Coronary artery (tissue), 2 donors: Measurements from ENCODE around the gene P2RY8.
"Not testable (repeated sequence)": the region's sequence is repeated elsewhere in the genome, so short reads cannot be mapped to it uniquely, and the experiment has no call there.

ENCODE experiments used
- DNase-seq: peaks from one replicate; pipeline ENCODE4 v3.0.0-alpha.2; 2017; ENCODE audit warnings: low spot score
- H3K27ac ChIP-seq, 2 donors: fragments of 200-600 bp; sonication (generic); one replicate each; pipeline ENCODE4 v1.5.1; 2016 to 2019
- H3K4me3 ChIP-seq: fragments of 200-600 bp; sonication (generic); 2 replicates; pipeline ENCODE4 v1.5.1; 2016; ENCODE audit warnings: mild to moderate bottlenecking, moderate library complexity
- TF ChIP-seq, protein P1 (sequence below): fragments of 200-600 bp; sonication (generic); IDR thresholded peaks from one replicate; pipeline ENCODE4 v1.5.1; 2019; ENCODE audit warnings: antibody characterized with exemption

The P2RY8 gene

DNA sequence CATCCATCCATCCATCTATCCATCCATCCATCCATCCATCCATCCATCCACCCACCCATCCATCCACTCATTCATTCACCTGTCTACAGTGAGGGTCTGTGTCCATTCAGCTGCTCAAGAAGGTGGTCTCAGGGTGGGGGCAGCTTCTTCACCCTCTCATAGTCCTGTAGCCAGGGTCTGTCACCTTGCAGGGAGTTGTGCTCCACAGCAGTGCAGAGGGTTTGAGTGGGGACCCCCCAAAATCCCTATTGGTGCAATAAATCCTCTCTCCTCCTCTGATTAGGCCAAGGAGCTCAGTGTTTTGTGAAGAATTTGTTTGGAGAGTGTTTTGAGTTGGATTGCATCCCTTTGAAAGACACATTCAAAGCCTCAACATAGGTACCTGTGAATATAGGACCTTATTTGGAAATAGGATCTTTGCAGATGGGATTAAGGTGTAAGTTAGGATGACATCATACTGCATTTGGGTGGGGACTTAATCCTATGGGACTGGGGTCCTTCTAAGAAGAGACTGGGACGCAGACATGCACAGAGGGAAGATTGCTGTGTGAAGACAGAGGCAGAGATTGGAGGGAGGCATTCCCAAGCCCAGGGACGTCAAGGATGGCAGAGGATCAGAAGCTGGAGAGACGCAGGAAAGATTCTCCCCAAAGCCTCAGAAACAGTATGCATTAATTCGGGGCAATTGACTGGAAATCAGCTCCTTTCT, 12.0 kb downstream of the P2RY8 start:
- TF ChIP-seq, protein P1, sequence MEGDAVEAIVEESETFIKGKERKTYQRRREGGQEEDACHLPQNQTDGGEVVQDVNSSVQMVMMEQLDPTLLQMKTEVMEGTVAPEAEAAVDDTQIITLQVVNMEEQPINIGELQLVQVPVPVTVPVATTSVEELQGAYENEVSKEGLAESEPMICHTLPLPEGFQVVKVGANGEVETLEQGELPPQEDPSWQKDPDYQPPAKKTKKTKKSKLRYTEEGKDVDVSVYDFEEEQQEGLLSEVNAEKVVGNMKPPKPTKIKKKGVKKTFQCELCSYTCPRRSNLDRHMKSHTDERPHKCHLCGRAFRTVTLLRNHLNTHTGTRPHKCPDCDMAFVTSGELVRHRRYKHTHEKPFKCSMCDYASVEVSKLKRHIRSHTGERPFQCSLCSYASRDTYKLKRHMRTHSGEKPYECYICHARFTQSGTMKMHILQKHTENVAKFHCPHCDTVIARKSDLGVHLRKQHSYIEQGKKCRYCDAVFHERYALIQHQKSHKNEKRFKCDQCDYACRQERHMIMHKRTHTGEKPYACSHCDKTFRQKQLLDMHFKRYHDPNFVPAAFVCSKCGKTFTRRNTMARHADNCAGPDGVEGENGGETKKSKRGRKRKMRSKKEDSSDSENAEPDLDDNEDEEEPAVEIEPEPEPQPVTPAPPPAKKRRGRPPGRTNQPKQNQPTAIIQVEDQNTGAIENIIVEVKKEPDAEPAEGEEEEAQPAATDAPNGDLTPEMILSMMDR, result no peak
- H3K27ac ChIP-seq, result no peak overlapping the region
- no peak overlapping the region for H3K4me3 ChIP-seq
- no peak for DNase-seq

DNA sequence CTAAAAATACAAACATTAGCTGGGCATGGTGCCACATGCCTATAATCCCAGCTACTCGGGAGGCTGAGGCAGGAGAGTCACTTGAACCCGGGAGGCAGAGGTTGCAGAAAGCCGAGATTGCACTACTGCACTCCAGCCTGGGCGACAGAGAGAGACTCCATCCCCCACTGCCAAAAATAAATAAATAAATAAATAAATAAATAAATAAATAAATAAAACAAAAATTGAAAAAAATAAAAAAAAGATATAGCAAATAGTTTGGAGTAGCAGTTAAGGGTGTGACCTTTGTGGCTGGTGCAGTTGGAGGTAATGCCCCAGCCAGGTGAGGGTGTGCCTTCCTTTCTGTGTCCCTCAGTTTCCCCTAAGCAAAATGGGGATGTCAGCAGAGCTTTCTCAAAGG, 14.1 kb downstream of the P2RY8 start:
- H3K27ac ChIP-seq, H3K4me3 ChIP-seq, DNase-seq: not testable (repeated sequence)

DNA sequence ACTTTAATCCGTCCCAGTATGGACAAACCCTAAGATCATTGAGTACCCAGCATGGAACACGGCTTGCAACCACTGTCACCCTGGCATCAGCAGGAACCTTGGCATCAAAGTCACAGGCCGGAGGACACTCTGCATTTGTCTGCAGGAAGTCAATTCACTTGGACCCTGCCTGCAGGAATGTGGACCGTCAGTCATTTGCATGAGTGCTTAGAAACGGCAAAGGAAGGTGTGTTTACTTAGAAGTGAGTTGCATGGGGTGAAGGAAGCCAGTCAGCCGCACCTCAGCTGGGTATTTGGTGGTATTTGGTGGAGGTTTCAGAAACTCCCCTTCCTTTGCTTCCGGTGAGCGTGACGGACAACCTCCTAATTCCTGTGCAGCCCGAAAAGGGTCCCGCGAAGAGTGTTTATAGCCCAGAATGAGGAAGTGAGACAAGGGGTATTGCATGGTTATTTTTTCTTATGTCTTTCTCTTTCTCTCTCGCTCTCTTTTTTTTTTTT, 15.5 kb downstream of the P2RY8 start:
- DNase-seq, result no peak
- Histone ChIP-seq H3K4me3 (no peak overlapping the region), H3K27ac (no peak overlapping the region)
- TF ChIP-seq, protein P1, result no peak

DNA sequence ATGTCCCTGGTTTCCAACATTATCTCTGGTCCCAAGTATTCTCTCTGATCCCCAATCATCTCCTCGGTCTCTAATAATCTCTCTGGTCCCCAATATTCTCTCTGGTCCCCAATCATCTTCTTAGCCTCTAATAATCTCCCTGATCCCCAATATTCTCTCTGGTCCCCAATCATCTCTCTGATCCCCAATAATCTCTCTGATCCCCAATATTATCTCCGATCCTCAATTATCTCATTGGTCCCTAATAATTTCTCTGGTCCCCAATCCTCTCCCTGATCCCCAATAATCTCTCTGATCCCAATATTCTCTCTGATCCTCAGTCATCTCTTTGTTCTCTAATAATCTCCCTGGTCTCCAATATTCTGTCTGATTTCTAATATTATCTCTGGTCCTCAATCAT, 16.6 kb downstream of the P2RY8 start:
- TF ChIP-seq, protein P1, result no peak
- Histone ChIP-seq H3K4me3 (no peak overlapping the region), H3K27ac (no peak overlapping the region)
- no peak for DNase-seq

DNA sequence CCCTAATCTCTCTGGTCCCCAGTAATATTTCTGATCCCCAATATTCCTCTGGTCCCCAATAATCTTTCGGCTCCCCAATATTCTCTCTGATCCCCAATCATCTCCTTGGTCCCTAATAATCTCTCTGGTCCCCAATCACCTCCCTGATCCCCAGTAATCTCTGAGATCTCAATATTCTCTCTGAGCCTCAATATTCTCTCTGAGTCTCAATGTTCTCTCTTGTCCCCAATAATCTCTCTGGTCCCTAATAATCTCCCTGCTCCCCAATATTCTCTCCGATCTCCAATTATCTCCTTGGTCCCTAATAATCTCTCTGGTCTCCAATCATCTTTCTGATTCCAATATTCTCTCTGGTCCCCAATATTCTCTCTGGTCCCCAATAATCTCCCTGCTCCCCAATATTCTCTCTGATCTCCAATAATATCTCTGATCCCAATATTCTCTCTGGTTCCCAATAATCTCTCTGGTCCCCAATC, 17.9 kb downstream of the P2RY8 start:
- TF ChIP-seq, protein P1, result no peak
- DNase-seq, result no peak
- no peak overlapping the region for H3K27ac ChIP-seq
- H3K4me3 ChIP-seq, result no peak overlapping the region

DNA sequence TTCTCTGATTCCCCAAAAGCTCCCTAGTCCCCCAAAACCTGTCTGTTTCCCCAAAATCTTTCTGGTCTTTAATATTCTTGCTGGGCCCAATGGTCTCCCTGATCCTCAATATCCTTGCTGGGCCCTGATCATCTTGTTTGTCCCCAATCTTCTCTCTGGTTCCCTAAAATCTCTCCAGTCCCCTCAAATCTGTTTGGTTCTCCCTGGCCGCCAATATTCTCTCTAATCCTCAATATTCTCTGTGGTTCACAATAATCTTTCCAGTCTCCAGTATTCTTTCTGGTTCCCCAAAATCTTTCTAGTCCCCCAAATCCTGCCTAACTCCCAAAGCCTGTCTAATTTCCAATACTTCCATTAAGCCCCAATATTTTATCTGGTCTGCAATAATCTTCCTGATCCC, 18.5 kb downstream of the P2RY8 start:
- Histone ChIP-seq H3K27ac (no peak overlapping the region), H3K4me3 (no peak overlapping the region)
- TF ChIP-seq, protein P1, result no peak
- DNase-seq, result no peak

DNA sequence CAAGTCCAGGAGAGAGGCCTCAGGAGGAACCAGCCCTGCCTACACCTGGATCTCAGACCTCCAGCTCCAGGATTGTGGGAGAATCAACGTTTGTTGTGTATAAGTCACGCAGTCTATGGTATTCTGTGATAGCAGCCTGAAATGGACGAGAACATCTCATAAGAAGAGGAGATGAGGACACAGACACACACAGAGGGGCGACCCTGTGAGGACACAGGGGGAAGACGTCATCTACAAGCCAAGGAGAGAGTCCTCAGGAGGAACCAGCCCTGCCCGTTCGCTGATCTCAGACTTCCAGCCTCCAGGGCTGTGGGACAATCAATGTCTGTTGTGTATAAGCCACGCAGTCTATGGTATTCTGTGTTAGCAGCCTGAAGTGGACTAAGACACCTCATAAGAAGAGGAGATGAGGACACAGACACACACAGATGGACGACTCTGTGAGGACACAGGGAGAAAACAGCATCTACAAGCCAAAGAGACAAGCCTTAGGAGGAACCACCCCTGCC, 20.3 kb downstream of the P2RY8 start:
- TF ChIP-seq, protein P1, result no peak
- H3K4me3 ChIP-seq, result no peak overlapping the region
- no peak for DNase-seq
- H3K27ac ChIP-seq, result no peak overlapping the region
